ENCODE measurements around the gene RNASEH2B. TPM values are rescaled to one million over a fixed set of nuclear protein-coding genes. Genes with fewer than 3 reads are reported as not detected.

Gene RNASEH2B
- total and polyA plus RNA-seq, 2 of the 13 experiments (the other 11 are each of a cell fraction or from before 2014, with no cell fraction given): 17.2 to 55.4 TPM

DNA sequence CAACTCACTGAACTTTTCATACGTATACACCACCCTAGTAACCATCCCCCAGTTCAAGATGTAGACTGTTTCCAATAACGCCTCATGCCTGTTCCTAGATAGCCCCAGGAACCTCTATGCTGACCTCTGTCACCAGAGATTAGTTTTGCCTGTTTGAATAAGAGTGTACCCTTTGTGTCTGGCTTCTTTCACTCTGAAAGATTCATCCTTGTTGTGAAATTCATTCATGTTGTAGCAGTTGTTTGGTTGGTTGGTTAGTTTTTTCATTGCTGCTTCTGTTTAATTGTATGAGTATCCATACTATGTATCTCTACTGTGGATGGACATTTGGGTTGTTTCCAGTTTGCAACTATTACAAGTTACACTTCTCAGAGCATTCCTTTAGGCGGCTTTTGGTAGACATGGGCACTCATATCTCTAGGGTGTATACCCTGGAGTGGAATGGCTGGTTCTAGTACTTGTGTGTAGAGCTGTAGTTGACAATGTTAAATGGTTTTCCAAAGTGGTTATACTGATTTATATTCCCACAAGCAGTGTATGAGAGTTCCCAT lies 1.6 kb downstream of the RNASEH2B start (continued):
- TF ChIP-seq, protein P1, sequence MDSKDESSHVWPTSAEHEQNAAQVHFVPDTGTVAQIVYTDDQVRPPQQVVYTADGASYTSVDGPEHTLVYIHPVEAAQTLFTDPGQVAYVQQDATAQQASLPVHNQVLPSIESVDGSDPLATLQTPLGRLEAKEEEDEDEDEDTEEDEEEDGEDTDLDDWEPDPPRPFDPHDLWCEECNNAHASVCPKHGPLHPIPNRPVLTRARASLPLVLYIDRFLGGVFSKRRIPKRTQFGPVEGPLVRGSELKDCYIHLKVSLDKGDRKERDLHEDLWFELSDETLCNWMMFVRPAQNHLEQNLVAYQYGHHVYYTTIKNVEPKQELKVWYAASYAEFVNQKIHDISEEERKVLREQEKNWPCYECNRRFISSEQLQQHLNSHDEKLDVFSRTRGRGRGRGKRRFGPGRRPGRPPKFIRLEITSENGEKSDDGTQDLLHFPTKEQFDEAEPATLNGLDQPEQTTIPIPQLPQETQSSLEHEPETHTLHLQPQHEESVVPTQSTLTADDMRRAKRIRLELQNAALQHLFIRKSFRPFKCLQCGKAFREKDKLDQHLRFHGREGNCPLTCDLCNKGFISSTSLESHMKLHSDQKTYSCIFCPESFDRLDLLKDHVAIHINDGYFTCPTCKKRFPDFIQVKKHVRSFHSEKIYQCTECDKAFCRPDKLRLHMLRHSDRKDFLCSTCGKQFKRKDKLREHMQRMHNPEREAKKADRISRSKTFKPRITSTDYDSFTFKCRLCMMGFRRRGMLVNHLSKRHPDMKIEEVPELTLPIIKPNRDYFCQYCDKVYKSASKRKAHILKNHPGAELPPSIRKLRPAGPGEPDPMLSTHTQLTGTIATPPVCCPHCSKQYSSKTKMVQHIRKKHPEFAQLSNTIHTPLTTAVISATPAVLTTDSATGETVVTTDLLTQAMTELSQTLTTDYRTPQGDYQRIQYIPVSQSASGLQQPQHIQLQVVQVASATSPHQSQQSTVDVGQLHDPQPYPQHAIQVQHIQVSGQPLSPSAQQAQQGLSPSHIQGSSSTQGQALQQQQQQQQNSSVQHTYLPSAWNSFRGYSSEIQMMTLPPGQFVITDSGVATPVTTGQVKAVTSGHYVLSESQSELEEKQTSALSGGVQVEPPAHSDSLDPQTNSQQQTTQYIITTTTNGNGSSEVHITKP (CRISPR knock-in tag; IDR thresholded peaks at IDR 0.05; ENCODE audit: low read depth): no peak
- TF ChIP-seq NFE2L1 (CRISPR knock-in tag; IDR thresholded peaks at IDR 0.05; ENCODE audit: borderline replicate concordance) (no peak), RARA (CRISPR knock-in tag; IDR thresholded peaks at IDR 0.05) (peak; percentile 73; the same call in 1 of the 2 replicates), KAT7 (CRISPR knock-in tag; IDR thresholded peaks at IDR 0.05; ENCODE audit: borderline replicate concordance) (no peak), SOX13 (IDR thresholded peaks at IDR 0.05) (no peak), SOX13 (CRISPR knock-in tag; conservative IDR thresholded peaks at IDR 0.05 in 1 of 2, IDR thresholded peaks at IDR 0.05 in 1 of 2) (peak in 1 of 2 experiments; percentile 87; a peak in 2 of 4 replicates), SAP130 (CRISPR knock-in tag; IDR thresholded peaks at IDR 0.05; ENCODE audit: low read depth) (0 out of 2 replicates have a peak, but pooled peaks have one; percentile 4), SOX5 (CRISPR knock-in tag; IDR thresholded peaks at IDR 0.05; ENCODE audit: borderline replicate concordance) (peak; percentile 63; the same call in 1 of the 2 replicates), ZNF777 (CRISPR knock-in tag; IDR thresholded peaks at IDR 0.05) (no peak), SOX6 (IDR thresholded peaks at IDR 0.05) (no peak), SOX6 (CRISPR knock-in tag; IDR thresholded peaks at IDR 0.05) (peak; percentile 28; the same call in 1 of the 2 replicates), CEBPB (IDR thresholded peaks at IDR 0.05; ENCODE audit: borderline replicate concordance, low read depth, low read length) (peak; percentile 20; the same call in 1 of the 2 replicates), ZNF333 (CRISPR knock-in tag; IDR thresholded peaks at IDR 0.05; ENCODE audit: borderline replicate concordance) (no peak)
- TF ChIP-seq, protein P2, sequence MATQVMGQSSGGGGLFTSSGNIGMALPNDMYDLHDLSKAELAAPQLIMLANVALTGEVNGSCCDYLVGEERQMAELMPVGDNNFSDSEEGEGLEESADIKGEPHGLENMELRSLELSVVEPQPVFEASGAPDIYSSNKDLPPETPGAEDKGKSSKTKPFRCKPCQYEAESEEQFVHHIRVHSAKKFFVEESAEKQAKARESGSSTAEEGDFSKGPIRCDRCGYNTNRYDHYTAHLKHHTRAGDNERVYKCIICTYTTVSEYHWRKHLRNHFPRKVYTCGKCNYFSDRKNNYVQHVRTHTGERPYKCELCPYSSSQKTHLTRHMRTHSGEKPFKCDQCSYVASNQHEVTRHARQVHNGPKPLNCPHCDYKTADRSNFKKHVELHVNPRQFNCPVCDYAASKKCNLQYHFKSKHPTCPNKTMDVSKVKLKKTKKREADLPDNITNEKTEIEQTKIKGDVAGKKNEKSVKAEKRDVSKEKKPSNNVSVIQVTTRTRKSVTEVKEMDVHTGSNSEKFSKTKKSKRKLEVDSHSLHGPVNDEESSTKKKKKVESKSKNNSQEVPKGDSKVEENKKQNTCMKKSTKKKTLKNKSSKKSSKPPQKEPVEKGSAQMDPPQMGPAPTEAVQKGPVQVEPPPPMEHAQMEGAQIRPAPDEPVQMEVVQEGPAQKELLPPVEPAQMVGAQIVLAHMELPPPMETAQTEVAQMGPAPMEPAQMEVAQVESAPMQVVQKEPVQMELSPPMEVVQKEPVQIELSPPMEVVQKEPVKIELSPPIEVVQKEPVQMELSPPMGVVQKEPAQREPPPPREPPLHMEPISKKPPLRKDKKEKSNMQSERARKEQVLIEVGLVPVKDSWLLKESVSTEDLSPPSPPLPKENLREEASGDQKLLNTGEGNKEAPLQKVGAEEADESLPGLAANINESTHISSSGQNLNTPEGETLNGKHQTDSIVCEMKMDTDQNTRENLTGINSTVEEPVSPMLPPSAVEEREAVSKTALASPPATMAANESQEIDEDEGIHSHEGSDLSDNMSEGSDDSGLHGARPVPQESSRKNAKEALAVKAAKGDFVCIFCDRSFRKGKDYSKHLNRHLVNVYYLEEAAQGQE (IDR thresholded peaks at IDR 0.05; ENCODE audit: borderline replicate concordance in 1 of 2, low read depth in 1 of 2, low read length in 2 of 2): no peak
- TF ChIP-seq, protein P3, sequence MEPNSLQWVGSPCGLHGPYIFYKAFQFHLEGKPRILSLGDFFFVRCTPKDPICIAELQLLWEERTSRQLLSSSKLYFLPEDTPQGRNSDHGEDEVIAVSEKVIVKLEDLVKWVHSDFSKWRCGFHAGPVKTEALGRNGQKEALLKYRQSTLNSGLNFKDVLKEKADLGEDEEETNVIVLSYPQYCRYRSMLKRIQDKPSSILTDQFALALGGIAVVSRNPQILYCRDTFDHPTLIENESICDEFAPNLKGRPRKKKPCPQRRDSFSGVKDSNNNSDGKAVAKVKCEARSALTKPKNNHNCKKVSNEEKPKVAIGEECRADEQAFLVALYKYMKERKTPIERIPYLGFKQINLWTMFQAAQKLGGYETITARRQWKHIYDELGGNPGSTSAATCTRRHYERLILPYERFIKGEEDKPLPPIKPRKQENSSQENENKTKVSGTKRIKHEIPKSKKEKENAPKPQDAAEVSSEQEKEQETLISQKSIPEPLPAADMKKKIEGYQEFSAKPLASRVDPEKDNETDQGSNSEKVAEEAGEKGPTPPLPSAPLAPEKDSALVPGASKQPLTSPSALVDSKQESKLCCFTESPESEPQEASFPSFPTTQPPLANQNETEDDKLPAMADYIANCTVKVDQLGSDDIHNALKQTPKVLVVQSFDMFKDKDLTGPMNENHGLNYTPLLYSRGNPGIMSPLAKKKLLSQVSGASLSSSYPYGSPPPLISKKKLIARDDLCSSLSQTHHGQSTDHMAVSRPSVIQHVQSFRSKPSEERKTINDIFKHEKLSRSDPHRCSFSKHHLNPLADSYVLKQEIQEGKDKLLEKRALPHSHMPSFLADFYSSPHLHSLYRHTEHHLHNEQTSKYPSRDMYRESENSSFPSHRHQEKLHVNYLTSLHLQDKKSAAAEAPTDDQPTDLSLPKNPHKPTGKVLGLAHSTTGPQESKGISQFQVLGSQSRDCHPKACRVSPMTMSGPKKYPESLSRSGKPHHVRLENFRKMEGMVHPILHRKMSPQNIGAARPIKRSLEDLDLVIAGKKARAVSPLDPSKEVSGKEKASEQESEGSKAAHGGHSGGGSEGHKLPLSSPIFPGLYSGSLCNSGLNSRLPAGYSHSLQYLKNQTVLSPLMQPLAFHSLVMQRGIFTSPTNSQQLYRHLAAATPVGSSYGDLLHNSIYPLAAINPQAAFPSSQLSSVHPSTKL (CRISPR knock-in tag; IDR thresholded peaks at IDR 0.05): peak; percentile 30; the same call in 1 of the 2 replicates
- TF ChIP-seq, protein P4, sequence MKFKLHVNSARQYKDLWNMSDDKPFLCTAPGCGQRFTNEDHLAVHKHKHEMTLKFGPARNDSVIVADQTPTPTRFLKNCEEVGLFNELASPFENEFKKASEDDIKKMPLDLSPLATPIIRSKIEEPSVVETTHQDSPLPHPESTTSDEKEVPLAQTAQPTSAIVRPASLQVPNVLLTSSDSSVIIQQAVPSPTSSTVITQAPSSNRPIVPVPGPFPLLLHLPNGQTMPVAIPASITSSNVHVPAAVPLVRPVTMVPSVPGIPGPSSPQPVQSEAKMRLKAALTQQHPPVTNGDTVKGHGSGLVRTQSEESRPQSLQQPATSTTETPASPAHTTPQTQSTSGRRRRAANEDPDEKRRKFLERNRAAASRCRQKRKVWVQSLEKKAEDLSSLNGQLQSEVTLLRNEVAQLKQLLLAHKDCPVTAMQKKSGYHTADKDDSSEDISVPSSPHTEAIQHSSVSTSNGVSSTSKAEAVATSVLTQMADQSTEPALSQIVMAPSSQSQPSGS (CRISPR knock-in tag; IDR thresholded peaks at IDR 0.05): no peak
